Glutamatergic neuron (in vitro differentiated cells): ENCODE measurements around the gene DSCAML1. TPM values are rescaled to one million over a fixed set of nuclear protein-coding genes. Genes with fewer than 3 reads are reported as not detected.

Experiments
- DNase-seq: peaks from one replicate; pipeline ENCODE4 v3.0.0; 2022
- H3K27ac Mint-ChIP-seq: one replicate; pipeline ENCODE4 v1.8.0; 2020; ENCODE audit warnings: mild to moderate bottlenecking, mixed read lengths, inconsistent platforms; ENCODE audit not compliant: unreplicated experiment
- H3K27me3 Mint-ChIP-seq: one replicate; pipeline ENCODE4 v1.8.0; 2020; ENCODE audit warnings: mild to moderate bottlenecking, moderate library complexity, mixed read lengths, inconsistent platforms; ENCODE audit not compliant: unreplicated experiment
- H3K36me3 Mint-ChIP-seq: one replicate; pipeline ENCODE4 v1.8.0; 2020; ENCODE audit warnings: mild to moderate bottlenecking, mixed read lengths, inconsistent platforms; ENCODE audit not compliant: unreplicated experiment
- H3K4me1 Mint-ChIP-seq: one replicate; pipeline ENCODE4 v1.8.0; 2020; ENCODE audit warnings: mild to moderate bottlenecking, low read depth, mixed read lengths, inconsistent platforms; ENCODE audit not compliant: unreplicated experiment
- H3K4me3 Mint-ChIP-seq: one replicate; pipeline ENCODE4 v1.8.0; 2020; ENCODE audit warnings: mild to moderate bottlenecking, mixed read lengths, inconsistent platforms; ENCODE audit not compliant: unreplicated experiment
- H3K9me3 Mint-ChIP-seq: one replicate; pipeline ENCODE4 v1.8.0; 2020; ENCODE audit warnings: mild to moderate bottlenecking, moderate library complexity, mixed read lengths, inconsistent platforms; ENCODE audit not compliant: unreplicated experiment
- CTCF ChIP-seq: fragments of 200-600 bp; sonication (generic); IDR thresholded peaks from one replicate; pipeline ENCODE4 v1.5.0; 2021; ENCODE audit not compliant: partially characterized antibody, unreplicated experiment
- total RNA-seq: library from RNA; stranded (reverse); fragmentation: NEBNext Ultra II Directional; extraction: Animal tissue kit (Norgen Biotek cat#: 25700); gene quantifications from one replicate; pipeline ENCODE4 v1.2.1, GENCODE V29; 2021; ENCODE audit not compliant: unreplicated experiment

DSCAML1 gene
- total RNA-seq, 1 donor from 2014 or later, result 0.07 TPM

- no peaks in the 10 kb centered on the region for H3K9me3 Mint-ChIP-seq
- H3K36me3 Mint-ChIP-seq, result no peaks in the 10 kb centered on the region
- peaks cover 6% of the 10 kb centered on the region for H3K27me3 Mint-ChIP-seq
- no peak overlapping the region for H3K27ac Mint-ChIP-seq
- H3K4me1 Mint-ChIP-seq, result peaks cover 5% of the 10 kb centered on the region
- no peak for TF ChIP-seq CTCF
- no peak overlapping the region for H3K4me3 Mint-ChIP-seq
- no peak for DNase-seq
These were observed 44.2 kb downstream of the DSCAML1 start for GRCh38 chr11:117752721-117753237.

- DNase-seq, result no peak
- Mint-ChIP-seq H3K27me3 (peaks cover 6% of the 10 kb centered on the region), H3K9me3 (no peaks in the 10 kb centered on the region), H3K4me3 (no peak overlapping the region), H3K27ac (no peak overlapping the region), H3K36me3 (no peaks in the 10 kb centered on the region), H3K4me1 (peaks cover 5% of the 10 kb centered on the region)
- TF ChIP-seq CTCF, result no peak
These were observed 44.9 kb downstream of the DSCAML1 start for GRCh38 chr11:117752071-117752470.

- peaks cover 8% of the 10 kb centered on the region for H3K27me3 Mint-ChIP-seq
- no peaks in the 10 kb centered on the region for H3K9me3 Mint-ChIP-seq
- peaks cover 5% of the 10 kb centered on the region for H3K4me1 Mint-ChIP-seq
- no peaks in the 10 kb centered on the region for H3K36me3 Mint-ChIP-seq
- TF ChIP-seq CTCF, result no peak
- no peak for DNase-seq
- no peak overlapping the region for H3K27ac Mint-ChIP-seq
- no peak overlapping the region for H3K4me3 Mint-ChIP-seq
These were observed 45.9 kb downstream of the DSCAML1 start for GRCh38 chr11:117750916-117751662.

- Mint-ChIP-seq H3K36me3 (no peaks in the 10 kb centered on the region), H3K27me3 (peaks cover 8% of the 10 kb centered on the region), H3K4me1 (peaks cover 5% of the 10 kb centered on the region), H3K9me3 (no peaks in the 10 kb centered on the region), H3K27ac (no peak overlapping the region), H3K4me3 (no peak overlapping the region)
- no peak for DNase-seq
- no peak for TF ChIP-seq CTCF
These were observed 46.7 kb downstream of the DSCAML1 start for GRCh38 chr11:117750357-117750756.

GRCh38 chr11:117749541-117749910 is 47.5 kb downstream of the DSCAML1 start:
- H3K27me3 Mint-ChIP-seq, result peaks cover 8% of the 10 kb centered on the region
- no peaks in the 10 kb centered on the region for H3K9me3 Mint-ChIP-seq
- no peak for TF ChIP-seq CTCF
- H3K36me3 Mint-ChIP-seq, result no peaks in the 10 kb centered on the region
- no peak overlapping the region for H3K4me3 Mint-ChIP-seq
- no peak overlapping the region for H3K27ac Mint-ChIP-seq
- DNase-seq, result no peak
- peaks cover 5% of the 10 kb centered on the region for H3K4me1 Mint-ChIP-seq
